UCSD-AML1 (cell line): ENCODE data around the gene ACOX2.
"Not testable (repeated sequence)": the region's sequence is repeated elsewhere in the genome, so short reads cannot be mapped to it uniquely, and the experiment has no call there.

Experiments used
- DNase-seq: peaks from one replicate; lab custom pipeline; 2025; ENCODE audit not compliant: unreplicated experiment; lab: John Stamatoyannopoulos, UW

ACOX2 gene

DNA sequence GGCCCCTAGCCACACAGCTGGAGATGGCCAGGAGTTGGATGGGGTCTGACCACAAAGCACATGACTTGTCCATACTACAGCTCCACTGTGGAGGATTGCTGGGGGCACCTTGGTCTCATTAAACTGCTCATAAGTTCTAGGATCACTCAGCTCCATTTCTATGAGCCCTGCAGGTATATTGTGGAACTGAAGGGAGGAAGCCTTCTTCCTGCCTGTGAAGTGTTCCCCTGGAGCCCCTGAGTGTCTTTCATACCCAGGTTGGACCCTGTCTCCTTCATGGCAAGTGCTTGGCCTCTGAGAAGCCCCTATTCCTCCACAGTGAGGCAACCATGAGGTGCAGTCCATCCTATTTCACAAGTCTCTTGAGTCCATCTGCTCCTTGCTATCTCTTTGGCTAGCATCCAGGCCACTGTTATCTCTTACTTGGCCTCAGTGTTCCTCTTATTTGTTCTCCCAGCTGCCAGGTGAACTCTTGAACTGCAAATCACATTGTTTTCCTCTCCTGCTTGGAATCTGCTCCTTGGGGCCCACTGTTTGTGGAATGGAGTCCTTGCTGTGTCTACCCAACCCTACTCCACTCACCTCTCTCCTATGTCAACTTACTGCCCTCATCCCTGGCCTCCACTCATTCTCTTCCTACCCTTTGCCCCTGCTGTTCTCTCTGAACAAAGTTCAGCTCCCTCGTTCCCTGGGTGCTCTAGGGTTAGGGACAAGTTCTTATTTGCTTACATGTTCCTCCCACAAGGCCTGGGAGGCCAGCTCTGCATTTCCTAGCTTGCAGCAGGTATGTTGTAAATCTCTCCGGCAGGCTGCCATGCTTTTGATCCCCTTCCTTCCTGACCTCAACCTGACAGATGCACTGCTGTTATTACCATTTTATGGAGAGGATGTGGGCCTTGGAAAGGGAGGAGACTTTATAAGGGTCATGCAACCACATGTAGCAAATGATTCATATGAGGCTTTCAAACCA lies 1.2 kb downstream of the ACOX2 start:
- peak; percentile 40 for DNase-seq

DNA sequence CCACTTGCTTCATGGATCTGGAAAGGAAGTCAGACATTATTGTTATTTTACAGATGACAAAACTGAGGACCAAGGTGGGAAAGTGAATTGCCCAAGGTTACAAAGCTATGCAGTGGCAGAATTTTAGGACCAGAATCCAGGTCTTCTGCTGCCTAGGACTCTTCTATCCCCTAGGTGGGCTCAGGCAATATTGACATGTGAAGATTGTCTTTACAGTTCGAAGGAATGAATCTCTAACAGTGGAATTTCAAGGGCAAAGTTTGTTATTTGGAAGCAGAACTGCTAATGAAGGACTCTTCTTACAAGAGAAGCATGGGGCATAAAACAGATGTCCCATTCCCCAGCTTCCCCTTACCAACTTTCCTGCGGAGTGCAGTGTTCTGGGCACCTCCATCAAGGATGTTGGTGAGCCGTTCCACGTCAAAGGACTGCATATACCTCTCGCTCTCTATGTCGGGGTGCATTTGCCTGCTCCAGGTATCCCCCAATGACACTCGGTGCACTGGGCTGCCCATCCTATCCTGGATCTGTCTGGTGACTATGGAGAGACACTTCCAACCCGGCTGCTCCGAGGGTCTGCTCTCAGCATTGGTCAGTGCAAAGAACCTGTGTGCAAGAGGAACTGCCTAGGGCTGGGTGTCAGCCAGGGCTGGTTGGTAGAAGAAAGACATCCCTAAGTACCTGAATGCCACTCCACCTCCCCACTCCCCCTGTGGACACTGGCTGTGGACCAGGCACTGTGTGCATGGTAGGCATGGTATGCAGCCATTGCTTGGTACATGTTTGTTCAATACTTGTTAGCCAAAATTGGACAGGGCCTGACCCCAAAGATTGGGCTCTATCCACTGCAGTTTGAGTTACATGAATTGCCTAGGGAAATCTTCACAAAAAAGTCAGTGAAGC lies 2.1 kb downstream of the ACOX2 start:
- no peak for DNase-seq

DNA sequence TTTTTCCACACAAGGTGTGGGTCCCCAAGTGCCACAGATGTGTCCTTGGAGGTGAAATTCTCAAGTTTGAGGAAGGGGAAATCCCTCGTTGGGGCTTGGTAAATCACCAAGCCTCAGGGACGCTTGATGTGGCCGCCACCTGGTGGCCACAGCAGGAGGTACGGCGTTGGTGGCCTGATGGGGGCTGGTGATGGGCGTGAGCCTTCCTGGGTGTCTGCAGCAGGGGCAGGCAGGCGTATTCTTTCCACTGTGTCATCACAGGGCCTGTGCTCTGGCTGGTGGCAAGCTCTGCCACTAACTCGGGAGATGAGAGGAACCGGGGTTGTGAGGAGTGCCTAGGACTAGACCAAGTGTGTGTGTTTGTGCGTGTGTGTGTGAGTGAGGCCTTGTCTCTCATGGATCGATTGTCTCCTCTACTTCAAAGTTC lies 4.2 kb downstream of the ACOX2 start:
- peak; percentile 78 for DNase-seq

GRCh38 chr3:58531956-58532355 lies 5.0 kb downstream of the ACOX2 start:
- DNase-seq = no peak

DNA sequence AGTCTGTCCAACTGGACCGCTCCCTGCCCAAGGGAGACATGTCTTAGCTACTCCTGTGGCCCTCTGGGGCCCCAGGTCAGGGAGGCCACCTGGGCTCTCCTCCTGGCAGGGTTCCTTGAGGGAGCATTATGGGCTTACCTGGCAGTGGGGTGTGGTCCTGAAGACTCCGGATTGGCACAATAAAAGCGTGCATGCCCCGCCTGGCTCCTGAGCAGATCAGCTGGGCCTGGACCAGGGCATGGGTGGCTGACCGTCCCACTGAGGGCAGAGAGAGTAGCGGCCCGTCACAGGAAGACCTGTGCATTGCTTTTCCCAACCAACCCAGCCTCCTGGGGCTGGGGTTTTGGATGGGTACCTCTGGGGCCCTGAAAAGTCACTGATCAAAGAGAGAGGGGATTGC lies 5.4 kb downstream of the ACOX2 start:
- no peak for DNase-seq

- no peak for DNase-seq
Measured at GRCh38 chr3:58530354-58530865, 6.6 kb downstream of the ACOX2 start.

GRCh38 chr3:58529516-58530353 lies 7.3 kb downstream of the ACOX2 start:
- DNase-seq = peak; percentile 61

GRCh38 chr3:58528629-58529028 lies 8.4 kb downstream of the ACOX2 start:
- DNase-seq = peak; percentile 31

- DNase-seq = not testable (repeated sequence)
Measured at GRCh38 chr3:58527440-58527839, 9.6 kb downstream of the ACOX2 start.

GRCh38 chr3:58526515-58526957 lies 10.5 kb downstream of the ACOX2 start:
- DNase-seq = no peak

- DNase-seq = no peak
Measured at GRCh38 chr3:58524326-58524888, 12.6 kb downstream of the ACOX2 start.

GRCh38 chr3:58522759-58523425 lies 14.1 kb downstream of the ACOX2 start:
- DNase-seq = no peak

GRCh38 chr3:58521917-58522631 lies 14.9 kb downstream of the ACOX2 start:
- no peak for DNase-seq

DNA sequence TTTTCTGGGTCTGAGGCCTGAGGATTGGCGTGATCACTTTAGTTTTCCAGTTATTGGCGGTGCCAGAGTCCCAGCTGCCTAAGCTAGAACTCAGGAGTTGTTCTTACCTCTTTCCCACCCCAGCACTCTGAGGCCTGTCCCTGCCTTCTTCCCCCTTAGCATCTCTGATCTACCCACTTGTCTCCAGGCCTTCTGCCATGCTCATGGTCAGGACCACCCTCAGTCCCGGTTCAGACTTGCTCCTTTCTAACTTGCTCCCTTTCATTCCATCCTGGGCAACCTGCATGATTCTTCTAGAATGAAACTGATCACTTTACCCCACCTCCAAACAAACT lies 15.7 kb downstream of the ACOX2 start:
- DNase-seq = no peak

- DNase-seq = no peak
Measured at GRCh38 chr3:58520403-58521335, 16.3 kb downstream of the ACOX2 start.

DNA sequence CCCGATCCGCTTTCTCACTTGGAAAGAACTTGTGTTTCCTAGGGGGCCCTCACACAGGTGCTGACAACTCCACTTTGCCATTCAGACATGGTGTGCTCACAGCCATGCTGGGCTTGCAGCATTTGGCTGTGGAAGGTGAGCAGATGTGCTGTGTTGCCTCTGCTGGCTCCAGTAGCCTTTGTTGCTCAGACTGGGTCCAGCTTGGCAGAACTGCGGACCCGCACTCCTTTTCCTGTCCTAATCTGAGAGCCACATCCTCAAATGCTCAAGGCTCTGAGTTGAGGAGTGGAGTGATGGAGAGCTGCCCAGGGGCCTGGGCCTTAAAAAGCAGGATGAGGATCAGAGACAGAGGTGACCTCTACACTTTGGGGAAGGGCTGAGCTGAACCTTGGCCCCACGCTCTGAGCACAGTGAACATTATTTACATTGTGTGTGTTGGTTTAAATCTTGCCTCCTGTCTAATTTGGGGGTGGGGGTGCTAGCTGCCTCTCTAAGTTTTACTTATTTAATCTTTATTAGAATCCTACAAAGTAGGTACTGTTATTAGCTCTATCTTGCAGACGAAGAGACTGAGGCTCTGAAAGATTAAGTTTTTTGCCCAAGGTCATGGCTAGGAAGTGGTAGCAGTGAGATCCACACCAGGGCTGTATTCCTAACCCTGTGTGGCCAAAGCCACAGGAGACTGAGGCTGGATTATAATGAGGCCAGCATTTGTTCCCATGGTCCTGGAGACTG lies 17.2 kb downstream of the ACOX2 start:
- no peak for DNase-seq

DNA sequence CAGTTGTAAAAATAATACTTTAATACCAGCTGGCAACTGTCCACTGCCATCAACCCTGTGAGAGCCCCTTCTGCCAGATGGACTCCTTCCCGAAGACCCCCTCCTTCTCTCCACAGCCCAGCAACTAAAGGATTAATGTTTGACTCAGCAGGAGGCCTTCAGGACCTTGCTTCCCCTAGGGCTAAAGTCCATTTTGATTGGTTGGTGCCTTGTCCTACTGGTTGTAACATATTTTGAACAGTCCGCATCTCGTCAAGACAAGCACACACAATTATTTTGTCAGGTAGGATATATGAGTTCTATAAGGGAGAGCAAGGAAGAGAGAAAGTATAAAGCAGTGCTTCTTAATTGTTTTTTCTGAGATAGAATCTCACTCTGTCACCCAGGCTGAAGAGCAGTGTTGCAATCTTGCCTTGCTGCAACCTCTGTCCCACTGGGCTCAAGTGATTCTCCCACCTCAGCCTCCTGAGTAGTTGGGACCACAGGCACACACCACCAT lies 18.6 kb downstream of the ACOX2 start:
- no peak for DNase-seq
